ENCODE results near the gene OTUD1. TPM values are rescaled to one million over a fixed set of nuclear protein-coding genes. Genes with fewer than 3 reads are reported as not detected.

OTUD1 gene
- total RNA-seq, 1 donor from 2014 or later = 8.1 TPM

GRCh38 chr10:23472181-23472580 is 33.3 kb downstream of the OTUD1 start:
- TF ChIP-seq CTCF (IDR thresholded peaks at IDR 0.05) (no peak), POLR2AphosphoS5 (IDR thresholded peaks at IDR 0.05; ENCODE audit: insufficient read depth in 1 of 2, low read depth in 1 of 2) (no peak), POLR2A (IDR thresholded peaks at IDR 0.05) (no peak)
- Histone ChIP-seq H3K9me3 (no peaks in the 10 kb centered on the region), H3K4me3 (no peak overlapping the region), H3K27ac (no peak overlapping the region), H3K27me3 (no peaks in the 10 kb centered on the region), H3K36me3 (no peaks in the 10 kb centered on the region), H3K4me1 (no peaks in the 10 kb centered on the region)
- intact Hi-C loops (cut with DNase I) = no loop called here
- no peak for DNase-seq (ENCODE audit: extremely low spot score in 2 of 2)

GRCh38 chr10:23474081-23474480 is 35.2 kb downstream of the OTUD1 start:
- no peaks in the 10 kb centered on the region for H3K4me1 ChIP-seq
- H3K36me3 ChIP-seq = no peaks in the 10 kb centered on the region
- H3K27me3 ChIP-seq = no peaks in the 10 kb centered on the region
- DNase-seq (ENCODE audit: extremely low spot score in 2 of 2) = no peak
- no peak overlapping the region for H3K4me3 ChIP-seq
- TF ChIP-seq CTCF (IDR thresholded peaks at IDR 0.05) (no peak), POLR2AphosphoS5 (IDR thresholded peaks at IDR 0.05; ENCODE audit: insufficient read depth in 1 of 2, low read depth in 1 of 2) (no peak), POLR2A (IDR thresholded peaks at IDR 0.05) (no peak)
- intact Hi-C loops (cut with DNase I) = no loop called here
- no peaks in the 10 kb centered on the region for H3K9me3 ChIP-seq
- no peak overlapping the region for H3K27ac ChIP-seq

GRCh38 chr10:23474626-23475025 is 35.8 kb downstream of the OTUD1 start:
- Histone ChIP-seq H3K27me3 (no peaks in the 10 kb centered on the region), H3K27ac (no peak overlapping the region), H3K4me3 (no peak overlapping the region), H3K9me3 (no peaks in the 10 kb centered on the region), H3K4me1 (no peaks in the 10 kb centered on the region), H3K36me3 (no peaks in the 10 kb centered on the region)
- intact Hi-C loops (cut with DNase I) = no loop called here
- TF ChIP-seq CTCF (IDR thresholded peaks at IDR 0.05) = no peak
- TF ChIP-seq POLR2AphosphoS5 (IDR thresholded peaks at IDR 0.05; ENCODE audit: insufficient read depth in 1 of 2, low read depth in 1 of 2) = no peak
- no peak for TF ChIP-seq POLR2A (IDR thresholded peaks at IDR 0.05)
- no peak for DNase-seq (ENCODE audit: extremely low spot score in 2 of 2)

GRCh38 chr10:23478570-23478969 is 39.7 kb downstream of the OTUD1 start:
- no peak for TF ChIP-seq POLR2AphosphoS5 (IDR thresholded peaks at IDR 0.05; ENCODE audit: insufficient read depth in 1 of 2, low read depth in 1 of 2)

GRCh38 chr10:23479798-23480473 is 41.1 kb downstream of the OTUD1 start:
- Histone ChIP-seq H3K27ac (no peak overlapping the region), H3K4me1 (no peaks in the 10 kb centered on the region), H3K9me3 (no peaks in the 10 kb centered on the region), H3K4me3 (no peak overlapping the region), H3K27me3 (no peaks in the 10 kb centered on the region), H3K36me3 (no peaks in the 10 kb centered on the region)
- no peak for TF ChIP-seq CTCF (IDR thresholded peaks at IDR 0.05)
- TF ChIP-seq POLR2AphosphoS5 (IDR thresholded peaks at IDR 0.05; ENCODE audit: insufficient read depth in 1 of 2, low read depth in 1 of 2) = no peak
- no peak for TF ChIP-seq POLR2A (IDR thresholded peaks at IDR 0.05)
- intact Hi-C loops (cut with DNase I) = no loop called here
- no peak for DNase-seq (ENCODE audit: extremely low spot score in 2 of 2)

More at GRCh38 chr10:23478570-23478969, 39.7 kb downstream of the OTUD1 start:
- H3K9me3 ChIP-seq = no peaks in the 10 kb centered on the region
- H3K27me3 ChIP-seq = no peaks in the 10 kb centered on the region
- H3K36me3 ChIP-seq = no peaks in the 10 kb centered on the region
- intact Hi-C loops (cut with DNase I) = no loop called here
- no peaks in the 10 kb centered on the region for H3K4me1 ChIP-seq
- no peak overlapping the region for H3K4me3 ChIP-seq
- DNase-seq (ENCODE audit: extremely low spot score in 2 of 2) = no peak
- no peak overlapping the region for H3K27ac ChIP-seq
